ENCODE results near the gene NMNAT3.

Gene NMNAT3

GRCh38 chr3:139518926-139519842 is 158.6 kb downstream of the NMNAT3 start:
- no peak for DNase-seq

GRCh38 chr3:139518306-139518705 is 159.5 kb downstream of the NMNAT3 start:
- no peak for DNase-seq

GRCh38 chr3:139517321-139518065 is 160.3 kb downstream of the NMNAT3 start:
- DNase-seq, result no peak

GRCh38 chr3:139514741-139515140 is 163.0 kb downstream of the NMNAT3 start:
- DNase-seq, result no peak

Data from NCI-H1417 (cell line).